Measurements from ENCODE around the gene ACVR1. TPM values are rescaled to one million over a fixed set of nuclear protein-coding genes. Genes with fewer than 3 reads are reported as not detected.
A peak's percentile ranks its signal among the peaks of the same experiment; 100 is the strongest.

ACVR1 gene
- polyA plus RNA-seq (2014; cell fraction: cytosol; rRNA removed), result 4.3 and 5.4 TPM in 2 replicates
- polyA plus RNA-seq (2014; cell fraction: nucleus; rRNA removed), result 8.6 and 9.7 TPM in 2 replicates

GRCh38 chr2:157876066-157876785 is at the start of gene ACVR1:
Gene ACVR1, minus strand, starts transcription at chr2:157876330. Its CDS starts 76,837 bp downstream, at chr2:157799493.
- DNase-seq (ENCODE audit: low spot score), result peak; percentile 96

GRCh38 chr2:157925071-157925470 is 48.9 kb upstream of the ACVR1 start:
- DNase-seq (ENCODE audit: low spot score), result no peak

GRCh38 chr2:157923598-157924217 is 47.6 kb upstream of the ACVR1 start:
- DNase-seq (ENCODE audit: low spot score), result no peak

- DNase-seq (ENCODE audit: low spot score), result no peak
These were observed 46.7 kb upstream of the ACVR1 start for GRCh38 chr2:157922815-157923214.

- DNase-seq (ENCODE audit: low spot score), result no peak
These were observed 46.2 kb upstream of the ACVR1 start for GRCh38 chr2:157922336-157922735.

- no peak for DNase-seq (ENCODE audit: low spot score)
These were observed 44.6 kb upstream of the ACVR1 start for GRCh38 chr2:157920736-157921135.

- DNase-seq (ENCODE audit: low spot score), result no peak
These were observed 43.1 kb upstream of the ACVR1 start for GRCh38 chr2:157919181-157919580.

- DNase-seq (ENCODE audit: low spot score), result no peak
These were observed 42.2 kb upstream of the ACVR1 start for GRCh38 chr2:157918319-157918718.

GRCh38 chr2:157911750-157912149 is 35.6 kb upstream of the ACVR1 start:
- no peak for DNase-seq (ENCODE audit: low spot score)

- DNase-seq (ENCODE audit: low spot score), result no peak
These were observed 35.1 kb upstream of the ACVR1 start for GRCh38 chr2:157911246-157911645.

GRCh38 chr2:157905092-157905491 is 29.0 kb upstream of the ACVR1 start:
- DNase-seq (ENCODE audit: low spot score), result no peak

GRCh38 chr2:157903626-157904025 is 27.5 kb upstream of the ACVR1 start:
- no peak for DNase-seq (ENCODE audit: low spot score)

GRCh38 chr2:157903151-157903550 is 27.0 kb upstream of the ACVR1 start:
- DNase-seq (ENCODE audit: low spot score), result no peak

- DNase-seq (ENCODE audit: low spot score), result no peak
These were observed 26.6 kb upstream of the ACVR1 start for GRCh38 chr2:157902692-157903091.

- no peak for DNase-seq (ENCODE audit: low spot score)
These were observed 25.2 kb upstream of the ACVR1 start for GRCh38 chr2:157901325-157901724.

- no peak for DNase-seq (ENCODE audit: low spot score)
These were observed 24.6 kb upstream of the ACVR1 start for GRCh38 chr2:157900684-157901083.

- DNase-seq (ENCODE audit: low spot score), result no peak
These were observed 24.1 kb upstream of the ACVR1 start for GRCh38 chr2:157900203-157900602.

GRCh38 chr2:157899125-157899839 is 23.2 kb upstream of the ACVR1 start:
- DNase-seq (ENCODE audit: low spot score), result no peak

GRCh38 chr2:157898591-157898996 is 22.5 kb upstream of the ACVR1 start:
- no peak for DNase-seq (ENCODE audit: low spot score)

GRCh38 chr2:157897106-157897971 is 21.2 kb upstream of the ACVR1 start:
- DNase-seq (ENCODE audit: low spot score), result no peak

GRCh38 chr2:157895531-157895930 is 19.4 kb upstream of the ACVR1 start:
- DNase-seq (ENCODE audit: low spot score), result no peak
